Sigmoid colon (tissue), 7 donors: Measurements from ENCODE around the gene EPN3. TPM values are rescaled to one million over a fixed set of nuclear protein-coding genes. Genes with fewer than 3 reads are reported as not detected.

Source experiments
- DNase-seq: peaks from one replicate; pipeline ENCODE4 v3.0.0-alpha.2; 2019
- H3K27ac ChIP-seq, 4 donors: fragments of 200-600 bp; sonication (generic); one replicate each; pipeline ENCODE4 v1.5.1; 2016 to 2019; ENCODE audit warnings: mild to moderate bottlenecking in 1 of 4
- H3K27me3 ChIP-seq, 3 donors: fragments of 200-600 bp; sonication (generic); one replicate each; pipeline ENCODE4 v1.5.1; 2019; ENCODE audit warnings: mild to moderate bottlenecking in 1 of 3
- H3K36me3 ChIP-seq, 4 donors: fragments of 200-600 bp; sonication (generic); one replicate each; pipeline ENCODE4 v1.5.1; 2016 to 2019
- H3K4me1 ChIP-seq, 4 donors: fragments of 200-600 bp; sonication (generic); one replicate each; pipeline ENCODE4 v1.5.1; 2017 to 2019
- H3K4me3 ChIP-seq, 4 donors: fragments of 200-600 bp; sonication (generic); one replicate each; pipeline ENCODE4 v1.5.1; 2017 to 2019; ENCODE audit warnings: mild to moderate bottlenecking in 2 of 4, moderate library complexity in 1 of 4
- H3K9me3 ChIP-seq, 4 donors: fragments of 200-600 bp in 3 of 4; sonication (generic) in 3 of 4; one replicate each; pipeline versions ENCODE4 v1.5.1 to v1.6.1; 2013 to 2019
- EP300 ChIP-seq, 4 donors: sonication (generic); formaldehyde crosslinking; IDR thresholded peaks; one replicate each; pipeline ENCODE4 v1.6.1; 2017; ENCODE audit warnings: antibody characterized with exemption in 4 of 4
- POLR2A ChIP-seq, 2 donors: fragments of 450-650 bp; IDR thresholded peaks; one replicate each; pipeline ENCODE4 v1.6.1; 2016; ENCODE audit warnings: antibody characterized with exemption in 2 of 2, mild to moderate bottlenecking in 2 of 2, moderate library complexity in 2 of 2
- POLR2AphosphoS5 ChIP-seq, 4 donors: sonication (generic); formaldehyde crosslinking; IDR thresholded peaks; one replicate each; pipeline ENCODE4 v1.6.1; 2017; ENCODE audit warnings: antibody characterized with exemption in 4 of 4
- WGBS, 2 donors: extraction: QIAGEN DNeasy Blood & Tissue Kit; methylation state at CpG; one replicate each; pipeline ENCODE4 v1.1.7; 2013; 5-methylcytosine and 5-hydroxymethylcytosine counted together
- intact Hi-C: fragments of 100-400 bp; cut with DNase I; formaldehyde crosslinking; loops from one replicate; pipeline ENCODE4 v1.15.1; 2023
- polyA plus RNA-seq, 3 donors: library from polyadenylated mRNA; stranded (reverse); fragments of 200-250 nt; gene quantifications; one replicate each; pipeline ENCODE4 v1.2.3, GENCODE V29; 2013
- total RNA-seq, 4 donors: library from RNA; depleted of rRNA; stranded (reverse); fragments of >200 nt; gene quantifications; one replicate each; pipeline ENCODE4 v1.1.0, GENCODE V29; 2016
- TF ChIP-seq, protein P1 (sequence below), 4 experiments: fragments of 450-650 bp in 3 of 4; fragments of 200-600 bp in 1 of 4; IDR thresholded peaks; one replicate each; pipeline ENCODE4 v1.5.1; 2016 to 2019; ENCODE audit warnings: antibody characterized with exemption in 4 of 4, mild to moderate bottlenecking in 3 of 4, moderate library complexity in 2 of 4
- donor health status: healthy with polysubstance abuse.
- donor health status: Bipolar disorder and iron deficiency.
- donor health status: healthy.

The EPN3 gene
- total and polyA plus RNA-seq, 7 donors: 23.4 to 31.7 (median 29.5) TPM; not detected in 4

DNA sequence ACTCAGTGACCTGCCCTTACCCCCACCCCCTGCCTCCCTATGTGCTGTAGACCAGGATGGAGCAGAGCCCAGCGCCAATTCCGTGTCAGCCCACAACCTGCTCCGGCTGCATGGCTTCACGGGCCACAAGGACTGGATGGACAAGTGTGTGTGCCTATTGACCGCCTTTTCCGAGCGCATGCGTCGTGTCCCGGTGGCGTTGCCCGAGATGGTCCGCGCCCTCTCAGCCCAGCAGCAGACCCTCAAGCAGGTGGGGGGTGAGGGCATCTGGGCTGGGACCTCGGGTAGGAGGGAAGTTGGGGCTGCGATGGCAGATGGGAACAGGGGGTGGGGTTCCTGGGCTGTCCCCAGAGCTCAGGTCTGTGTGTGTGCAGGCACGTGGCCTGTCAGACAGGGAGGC is 21.7 kb downstream of the EPN3 start:
- Histone ChIP-seq H3K36me3 (peaks cover 0 to 50% (median 10%) of the 10 kb centered on the region in 4 donors), H3K9me3 (no peaks in the 10 kb centered on the region), H3K27ac (no peak overlapping the region), H3K4me3 (no peak overlapping the region), H3K4me1 (peaks cover 0 to 16% (median 11%) of the 10 kb centered on the region in 4 donors), H3K27me3 (peaks cover 4 to 14% (median 6%) of the 10 kb centered on the region in 3 donors)
- DNase-seq: no peak
- TF ChIP-seq, protein P1, sequence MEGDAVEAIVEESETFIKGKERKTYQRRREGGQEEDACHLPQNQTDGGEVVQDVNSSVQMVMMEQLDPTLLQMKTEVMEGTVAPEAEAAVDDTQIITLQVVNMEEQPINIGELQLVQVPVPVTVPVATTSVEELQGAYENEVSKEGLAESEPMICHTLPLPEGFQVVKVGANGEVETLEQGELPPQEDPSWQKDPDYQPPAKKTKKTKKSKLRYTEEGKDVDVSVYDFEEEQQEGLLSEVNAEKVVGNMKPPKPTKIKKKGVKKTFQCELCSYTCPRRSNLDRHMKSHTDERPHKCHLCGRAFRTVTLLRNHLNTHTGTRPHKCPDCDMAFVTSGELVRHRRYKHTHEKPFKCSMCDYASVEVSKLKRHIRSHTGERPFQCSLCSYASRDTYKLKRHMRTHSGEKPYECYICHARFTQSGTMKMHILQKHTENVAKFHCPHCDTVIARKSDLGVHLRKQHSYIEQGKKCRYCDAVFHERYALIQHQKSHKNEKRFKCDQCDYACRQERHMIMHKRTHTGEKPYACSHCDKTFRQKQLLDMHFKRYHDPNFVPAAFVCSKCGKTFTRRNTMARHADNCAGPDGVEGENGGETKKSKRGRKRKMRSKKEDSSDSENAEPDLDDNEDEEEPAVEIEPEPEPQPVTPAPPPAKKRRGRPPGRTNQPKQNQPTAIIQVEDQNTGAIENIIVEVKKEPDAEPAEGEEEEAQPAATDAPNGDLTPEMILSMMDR (IDR thresholded peaks at IDR 0.05): no peak
- TF ChIP-seq EP300 (IDR thresholded peaks at IDR 0.05): no peak
- no peak for TF ChIP-seq POLR2AphosphoS5 (IDR thresholded peaks at IDR 0.05)
- no peak for TF ChIP-seq POLR2A (IDR thresholded peaks at IDR 0.05)
- WGBS, 2 donors: 93 to 94% methylated on average over 17 of the region's 17 CpGs
- intact Hi-C loops: no loop called here

DNA sequence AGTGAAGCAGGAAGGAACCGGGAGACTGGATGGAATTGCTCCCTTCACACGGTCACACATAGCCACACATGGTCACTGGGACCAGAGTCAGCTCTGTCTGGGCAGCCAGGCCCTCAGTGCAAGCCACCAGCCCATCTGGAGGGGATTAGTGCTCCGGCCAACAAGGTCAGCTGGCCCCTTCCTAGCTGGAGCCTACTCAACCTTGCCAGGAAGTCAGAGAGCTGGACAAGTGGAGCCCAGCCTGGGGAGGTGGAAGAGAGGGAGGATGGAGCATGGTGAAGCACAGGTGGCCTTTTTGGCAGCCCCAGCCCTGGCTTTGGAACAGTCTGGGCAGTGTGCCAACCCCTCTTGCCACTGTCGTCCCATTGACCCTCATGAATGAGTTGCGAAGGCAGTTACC is 24.3 kb downstream of the EPN3 start:
- no peaks in the 10 kb centered on the region for H3K9me3 ChIP-seq
- no peak for DNase-seq
- 70% methylated on average over 5 of the region's 5 CpGs for WGBS, 2 donors
- peaks cover 0 to 27% (median 10%) of the 10 kb centered on the region in 4 donors for H3K36me3 ChIP-seq
- H3K27ac ChIP-seq: no peak overlapping the region
- intact Hi-C loops: no loop called here
- H3K4me1 ChIP-seq: peaks cover 0 to 33% (median 32%) of the 10 kb centered on the region in 4 donors
- no peak overlapping the region for H3K4me3 ChIP-seq
- TF ChIP-seq POLR2A (IDR thresholded peaks at IDR 0.05): no peak
- TF ChIP-seq, protein P1 (IDR thresholded peaks at IDR 0.05): no peak
- no peak for TF ChIP-seq EP300 (IDR thresholded peaks at IDR 0.05)
- TF ChIP-seq POLR2AphosphoS5 (IDR thresholded peaks at IDR 0.05): no peak
- H3K27me3 ChIP-seq: peaks cover 15 to 40% (median 31%) of the 10 kb centered on the region in 3 donors

DNA sequence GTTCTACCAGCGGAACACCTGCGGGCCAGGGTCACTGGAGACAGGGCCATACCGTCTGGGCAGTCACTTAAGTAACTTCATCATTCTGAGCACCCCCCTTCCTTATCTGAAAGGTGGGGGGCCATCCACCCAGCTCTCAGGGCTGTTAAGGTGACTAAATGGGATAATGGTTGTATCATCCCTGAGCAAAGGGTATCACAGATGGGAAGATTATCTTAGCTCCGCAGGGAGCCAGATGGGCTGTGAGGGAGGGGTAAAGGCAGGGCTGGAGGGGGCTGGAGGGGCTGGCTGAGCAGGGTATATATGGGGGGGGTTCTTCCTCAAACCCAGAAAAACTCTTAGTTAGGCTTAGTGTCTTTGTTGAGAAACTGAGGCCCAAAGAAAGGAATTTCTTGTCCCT is 25.1 kb downstream of the EPN3 start:
- Histone ChIP-seq H3K4me1 (peaks cover 0 to 39% (median 36%) of the 10 kb centered on the region in 4 donors), H3K27ac (no peak overlapping the region), H3K36me3 (peaks cover 0 to 23% (median 10%) of the 10 kb centered on the region in 4 donors), H3K9me3 (no peaks in the 10 kb centered on the region), H3K27me3 (peaks cover 19 to 49% (median 38%) of the 10 kb centered on the region in 3 donors), H3K4me3 (no peak overlapping the region)
- intact Hi-C loops: no loop called here
- WGBS, 2 donors: 90 to 91% methylated on average over 4 of the region's 4 CpGs
- TF ChIP-seq POLR2AphosphoS5 (IDR thresholded peaks at IDR 0.05) (no peak), EP300 (IDR thresholded peaks at IDR 0.05) (no peak), POLR2A (IDR thresholded peaks at IDR 0.05) (no peak)
- TF ChIP-seq, protein P1 (IDR thresholded peaks at IDR 0.05): no peak
- DNase-seq: no peak

DNA sequence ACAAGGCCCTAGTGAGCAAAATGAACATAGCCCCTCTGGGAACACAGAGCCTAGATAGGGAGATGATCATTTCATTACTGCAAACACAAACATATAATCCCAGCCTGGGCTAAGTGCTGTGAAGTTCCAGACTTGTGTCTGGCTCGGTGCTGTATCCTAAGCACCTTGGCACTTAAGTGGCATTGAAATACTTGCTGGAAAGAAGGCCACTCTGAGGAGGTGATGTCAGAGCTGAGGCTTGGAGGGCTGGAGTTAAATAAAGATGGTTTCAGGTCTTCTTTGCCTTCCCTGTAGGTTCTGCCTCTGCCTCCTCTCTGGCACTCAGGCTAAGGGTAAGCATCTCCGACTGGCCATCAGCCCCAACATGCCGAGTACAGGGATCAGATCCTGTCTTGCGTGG is 25.6 kb downstream of the EPN3 start:
- Histone ChIP-seq H3K36me3 (peaks cover 0 to 23% (median 10%) of the 10 kb centered on the region in 4 donors), H3K27me3 (peaks cover 24 to 53% (median 42%) of the 10 kb centered on the region in 3 donors), H3K9me3 (no peaks in the 10 kb centered on the region), H3K4me3 (no peak overlapping the region), H3K27ac (no peak overlapping the region), H3K4me1 (peaks cover 0 to 39% (median 36%) of the 10 kb centered on the region in 4 donors)
- intact Hi-C loops: no loop called here
- 82 to 85% methylated on average over 4 of the region's 4 CpGs for WGBS, 2 donors
- no peak for DNase-seq
- TF ChIP-seq POLR2AphosphoS5 (IDR thresholded peaks at IDR 0.05): no peak
- TF ChIP-seq, protein P1 (IDR thresholded peaks at IDR 0.05): no peak

DNA sequence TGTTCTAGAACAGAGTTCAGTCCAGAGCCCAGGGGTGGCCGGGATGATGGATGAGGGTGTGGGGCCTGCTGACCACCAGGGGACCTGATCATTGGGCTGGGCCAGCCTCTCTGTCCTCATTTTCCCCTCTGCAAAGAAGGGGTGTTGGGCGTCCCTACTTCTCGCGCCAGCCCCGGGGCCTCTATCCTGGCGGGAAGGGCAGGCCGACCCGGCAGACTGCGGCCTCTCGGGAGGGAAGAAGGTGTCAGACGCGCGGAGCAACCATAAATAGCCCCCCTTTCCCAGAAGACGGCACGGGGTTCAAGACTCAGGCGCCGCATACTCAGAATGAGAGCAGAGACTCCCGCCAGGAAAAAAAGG is 26.0 kb downstream of the EPN3 start:
- TF ChIP-seq POLR2A (IDR thresholded peaks at IDR 0.05): no peak
- Histone ChIP-seq H3K4me3 (no peak overlapping the region), H3K4me1 (peaks cover 0 to 39% (median 36%) of the 10 kb centered on the region in 4 donors), H3K27me3 (peaks cover 27 to 58% (median 46%) of the 10 kb centered on the region in 3 donors), H3K27ac (no peak overlapping the region), H3K9me3 (no peaks in the 10 kb centered on the region), H3K36me3 (peaks cover 0 to 23% (median 10%) of the 10 kb centered on the region in 4 donors)
- no peak for DNase-seq
- intact Hi-C loops: no loop called here
- WGBS, 2 donors: 16 to 21% methylated on average over 18 of the region's 18 CpGs
